Liver (tissue), 9 donors: Measurements from ENCODE around the gene STAT5B. TPM values are rescaled to one million over a fixed set of nuclear protein-coding genes. Genes with fewer than 3 reads are reported as not detected.
"Not testable (repeated sequence)": the region's sequence is repeated elsewhere in the genome, so short reads cannot be mapped to it uniquely, and the experiment has no call there.

Experiments
- DNase-seq: peaks from one replicate; pipeline ENCODE4 v3.0.0-alpha.2; 2017; ENCODE audit warnings: low spot score
- H3K27ac ChIP-seq, 2 donors: one replicate each; pipeline ENCODE4 v1.7.0; 2013; ENCODE audit warnings: inconsistent platforms in 2 of 2, low read length in 2 of 2, control low read depth in 1 of 2, low read depth in 1 of 2, mild to moderate bottlenecking in 1 of 2
- H3K27me3 ChIP-seq, 4 donors: one replicate each; pipeline versions ENCODE4 v1.6.1 to v1.7.0; 2013; ENCODE audit warnings: low read length in 3 of 4, inconsistent platforms in 1 of 4, mild to moderate bottlenecking in 1 of 4, moderate library complexity in 1 of 4; ENCODE audit not compliant: control insufficient read depth in 4 of 4, insufficient read depth in 4 of 4
- H3K36me3 ChIP-seq, 4 donors: one replicate each; pipeline versions ENCODE4 v1.6.1 to v1.7.0; 2013; ENCODE audit warnings: low read length in 3 of 4, mild to moderate bottlenecking in 3 of 4, low read depth in 1 of 4, moderate library complexity in 1 of 4; ENCODE audit not compliant: control insufficient read depth in 4 of 4, insufficient read depth in 3 of 4
- H3K4me1 ChIP-seq, 4 donors: one replicate each; pipeline versions ENCODE4 v1.6.1 to v1.7.0; 2013; ENCODE audit warnings: low read length in 3 of 4, mild to moderate bottlenecking in 3 of 4, moderate library complexity in 1 of 4; ENCODE audit not compliant: control insufficient read depth in 4 of 4, insufficient read depth in 4 of 4
- H3K4me3 ChIP-seq, 3 donors: one replicate each; pipeline versions ENCODE4 v1.6.1 to v1.7.0; 2013; ENCODE audit warnings: low read length in 3 of 3, control low read depth in 1 of 3, low read depth in 1 of 3, mild to moderate bottlenecking in 1 of 3
- H3K9ac ChIP-seq, 2 donors: one replicate each; pipeline ENCODE4 v1.7.0; 2013; ENCODE audit warnings: low read length in 2 of 2, mild to moderate bottlenecking in 2 of 2, moderate library complexity in 2 of 2, control low read depth in 1 of 2, low read depth in 1 of 2
- H3K9me3 ChIP-seq, 4 donors: one replicate each; pipeline versions ENCODE4 v1.6.1 to v1.7.0; 2013; ENCODE audit warnings: low read length in 3 of 4; ENCODE audit not compliant: control insufficient read depth in 4 of 4
- ATF3 ChIP-seq: IDR thresholded peaks from 2 replicates; pipeline ENCODE4 v1.6.1; 2016; ENCODE audit warnings: antibody characterized with exemption
- CTCF ChIP-seq: fragments of 150-350 bp; IDR thresholded peaks from 2 replicates; pipeline ENCODE4 v1.5.1; 2017; ENCODE audit warnings: improper control_type of control experiment, low read depth, low read length; ENCODE audit not compliant: missing input control
- EGR1 ChIP-seq, 2 donors: IDR thresholded peaks; 2 replicates each; pipeline ENCODE4 v1.6.1; 2016 to 2018; ENCODE audit warnings: antibody characterized with exemption in 2 of 2, low read depth in 2 of 2
- FOXA1 ChIP-seq: IDR thresholded peaks from 2 replicates; pipeline ENCODE4 v1.6.1; 2016; ENCODE audit warnings: antibody characterized with exemption
- FOXA2 ChIP-seq: IDR thresholded peaks from 2 replicates; pipeline ENCODE4 v1.6.1; 2016; ENCODE audit warnings: antibody characterized with exemption
- GABPA ChIP-seq, 2 donors: IDR thresholded peaks in 1 of 2; conservative IDR thresholded peaks in 1 of 2; 2 replicates each; pipeline ENCODE4 v1.6.1; 2016; ENCODE audit warnings: antibody characterized with exemption in 2 of 2, mild to moderate bottlenecking in 1 of 2, moderate library complexity in 1 of 2
- HNF4A ChIP-seq, 2 donors: conservative IDR thresholded peaks; 2 replicates each; pipeline ENCODE4 v1.6.1; 2016; ENCODE audit warnings: antibody characterized with exemption in 2 of 2, mild to moderate bottlenecking in 2 of 2
- HNF4G ChIP-seq: IDR thresholded peaks from 2 replicates; pipeline ENCODE4 v1.6.1; 2016; ENCODE audit warnings: antibody characterized with exemption
- JUND ChIP-seq, 2 donors: IDR thresholded peaks; 2 replicates each; pipeline ENCODE4 v1.6.1; 2016; ENCODE audit warnings: antibody characterized with exemption in 2 of 2
- MAX ChIP-seq: IDR thresholded peaks from 2 replicates; pipeline ENCODE4 v1.6.1; 2016; ENCODE audit warnings: antibody characterized with exemption
- NR2F2 ChIP-seq: IDR thresholded peaks from 2 replicates; pipeline ENCODE4 v1.6.1; 2016; ENCODE audit warnings: antibody characterized with exemption
- REST ChIP-seq: IDR thresholded peaks from 2 replicates; pipeline ENCODE4 v1.6.1; 2016; ENCODE audit warnings: antibody characterized with exemption, mild to moderate bottlenecking
- RXRA ChIP-seq, 2 donors: IDR thresholded peaks; 2 replicates each; pipeline ENCODE4 v1.6.1; 2017 to 2018; ENCODE audit warnings: antibody characterized with exemption in 2 of 2, mild to moderate bottlenecking in 1 of 2
- SP1 ChIP-seq: IDR thresholded peaks from 2 replicates; pipeline ENCODE4 v1.6.1; 2018; ENCODE audit warnings: antibody characterized with exemption, mild to moderate bottlenecking
- TAF1 ChIP-seq: conservative IDR thresholded peaks from 2 replicates; pipeline ENCODE4 v1.6.1; 2016; ENCODE audit warnings: antibody characterized with exemption, mild to moderate bottlenecking
- YY1 ChIP-seq: IDR thresholded peaks from 2 replicates; pipeline ENCODE4 v1.6.1; 2016; ENCODE audit warnings: antibody characterized with exemption, mild to moderate bottlenecking
- ZBTB33 ChIP-seq: IDR thresholded peaks from 2 replicates; pipeline ENCODE4 v1.6.1; 2016; ENCODE audit warnings: antibody characterized with exemption
- WGBS: extraction: QIAGEN DNeasy Blood & Tissue Kit; methylation state at CpG from one replicate; pipeline ENCODE4 v1.1.7; 2013; 5-methylcytosine and 5-hydroxymethylcytosine counted together
- polyA plus RNA-seq, 2 donors: library from polyadenylated mRNA; stranded (reverse) in 1 of 2; unstranded in 1 of 2; fragments of 200-250 nt in 1 of 2; fragments of >200 nt in 1 of 2; fragmentation: Nextera tagmentation in 1 of 2; extraction: Ambion mirVana in 1 of 2; gene quantifications; one replicate each; pipeline versions ENCODE4 v1.2.1 to v1.2.3, GENCODE V29; 2013 to 2015
- total RNA-seq, 2 donors: library from RNA; depleted of rRNA; stranded (reverse); fragments of >200 nt; gene quantifications; one replicate each; pipeline ENCODE4 v1.2.3, GENCODE V29; 2014
- donor health status: healthy.
- donor health status: healthy.
- donor health status: healthy.
- donor health status: healthy.
- donor health status: healthy.

STAT5B gene
- total and polyA plus RNA-seq, 4 donors = 6.7 to 33.9 (median 21.6) TPM

- H3K9me3 ChIP-seq = no peaks in the 10 kb centered on the region
- TF ChIP-seq HNF4G (no peak), YY1 (no peak), HNF4A (conservative IDR thresholded peaks at IDR 0.05) (no peak), ZBTB33 (no peak), FOXA2 (no peak), ATF3 (no peak), JUND (IDR thresholded peaks at IDR 0.05) (no peak), FOXA1 (no peak), REST (no peak), RXRA (IDR thresholded peaks at IDR 0.05) (no peak), CTCF (no peak), TAF1 (no peak), EGR1 (IDR thresholded peaks at IDR 0.05; ENCODE audit: low read depth in 2 of 2) (no peak), MAX (no peak), SP1 (no peak), GABPA (IDR thresholded peaks at IDR 0.05 in 1 of 2, conservative IDR thresholded peaks at IDR 0.05 in 1 of 2) (no peak), NR2F2 (no peak)
- no peak overlapping the region for H3K27ac ChIP-seq
- no peak overlapping the region for H3K9ac ChIP-seq
- no peaks in the 10 kb centered on the region for H3K27me3 ChIP-seq
- no peaks in the 10 kb centered on the region for H3K36me3 ChIP-seq
- DNase-seq = no peak
- H3K4me3 ChIP-seq = no peak overlapping the region
- peaks cover 0 to 23% (median 7%) of the 10 kb centered on the region in 4 donors for H3K4me1 ChIP-seq
- 100% methylated on average over 1 of the region's 1 CpG for WGBS
Measured at GRCh38 chr17:42241871-42242270, 34.3 kb downstream of the STAT5B start.

- H3K4me3 ChIP-seq, H3K27me3 ChIP-seq, H3K9ac ChIP-seq, DNase-seq, H3K36me3 ChIP-seq, H3K9me3 ChIP-seq, H3K27ac ChIP-seq: not testable (repeated sequence)
- WGBS = 69% methylated on average over 4 of the region's 4 CpGs
- peaks cover 0 to 19% (median 4%) of the 10 kb centered on the region in 4 donors for H3K4me1 ChIP-seq
Measured at GRCh38 chr17:42240863-42241262, 35.3 kb downstream of the STAT5B start.
